ENCODE data around the gene PBXIP1. TPM values are rescaled to one million over a fixed set of nuclear protein-coding genes. Genes with fewer than 3 reads are reported as not detected.
"Not testable (repeated sequence)": the region's sequence is repeated elsewhere in the genome, so short reads cannot be mapped to it uniquely, and the experiment has no call there.

The PBXIP1 gene
- total and polyA plus RNA-seq, 2 donors from 2014 or later = 83.9 to 115 TPM

GRCh38 chr1:154910851-154911250 lies 45.0 kb downstream of the PBXIP1 start:
- Histone ChIP-seq H3K27me3 (ENCODE audit: control insufficient read depth, insufficient read depth, low read length) (no peaks in the 10 kb centered on the region), H3K36me3 (ENCODE audit: control insufficient read depth in 2 of 3, insufficient read depth in 3 of 3, low read length in 3 of 3) (no peaks in the 10 kb centered on the region), H3K4me3 (ENCODE audit: low read length in 3 of 3) (no peak overlapping the region), H3K9ac (ENCODE audit: low read length in 3 of 3) (no peak overlapping the region), H3K4me1 (ENCODE audit: control insufficient read depth in 2 of 3, insufficient read depth in 2 of 3, low read depth in 1 of 3, low read length in 3 of 3) (no peaks in the 10 kb centered on the region), H3K27ac (ENCODE audit: low read depth in 2 of 2, low read length in 2 of 2) (no peak overlapping the region), H3K9me3 (ENCODE audit: control insufficient read depth in 2 of 3, insufficient read depth in 1 of 3, low read length in 3 of 3) (no peaks in the 10 kb centered on the region)
- intact Hi-C loops (cut with DNase I) = no loop called here
- FAIRE-seq (no peak), DNase-seq (no peak)
- TF ChIP-seq CTCF (IDR thresholded peaks at IDR 0.05; ENCODE audit: borderline replicate concordance, extremely low read depth, insufficient read depth) = no peak

GRCh38 chr1:154908937-154909336 lies 47.0 kb downstream of the PBXIP1 start:
- Histone ChIP-seq H3K36me3 (ENCODE audit: control insufficient read depth in 2 of 3, insufficient read depth in 3 of 3, low read length in 3 of 3) (no peaks in the 10 kb centered on the region), H3K27ac (ENCODE audit: low read depth in 2 of 2, low read length in 2 of 2) (no peak overlapping the region), H3K9ac (ENCODE audit: low read length in 3 of 3) (no peak overlapping the region), H3K4me1 (ENCODE audit: control insufficient read depth in 2 of 3, insufficient read depth in 2 of 3, low read depth in 1 of 3, low read length in 3 of 3) (no peaks in the 10 kb centered on the region), H3K4me3 (ENCODE audit: low read length in 3 of 3) (no peak overlapping the region), H3K9me3 (ENCODE audit: control insufficient read depth in 2 of 3, insufficient read depth in 1 of 3, low read length in 3 of 3) (no peaks in the 10 kb centered on the region), H3K27me3 (ENCODE audit: control insufficient read depth, insufficient read depth, low read length) (no peaks in the 10 kb centered on the region)
- FAIRE-seq (no peak), DNase-seq (no peak)
- intact Hi-C loops (cut with DNase I) = no loop called here
- TF ChIP-seq CTCF (IDR thresholded peaks at IDR 0.05; ENCODE audit: borderline replicate concordance, extremely low read depth, insufficient read depth) = no peak

- H3K4me1 ChIP-seq (ENCODE audit: control insufficient read depth in 2 of 3, insufficient read depth in 2 of 3, low read depth in 1 of 3, low read length in 3 of 3); intact Hi-C loops (cut with DNase I); H3K9me3 ChIP-seq (ENCODE audit: control insufficient read depth in 2 of 3, insufficient read depth in 1 of 3, low read length in 3 of 3); H3K9ac ChIP-seq (ENCODE audit: low read length in 3 of 3); FAIRE-seq; H3K36me3 ChIP-seq (ENCODE audit: control insufficient read depth in 2 of 3, insufficient read depth in 3 of 3, low read length in 3 of 3); H3K27me3 ChIP-seq (ENCODE audit: control insufficient read depth, insufficient read depth, low read length); H3K27ac ChIP-seq (ENCODE audit: low read depth in 2 of 2, low read length in 2 of 2); H3K4me3 ChIP-seq (ENCODE audit: low read length in 3 of 3); DNase-seq: not testable (repeated sequence)
Measured at GRCh38 chr1:154908129-154908528, 47.8 kb downstream of the PBXIP1 start.

GRCh38 chr1:154906621-154907081 lies 49.2 kb downstream of the PBXIP1 start:
- no peak for DNase-seq
- FAIRE-seq = no peak

More at GRCh38 chr1:154906621-154907081, 49.2 kb downstream of the PBXIP1 start:
- H3K27me3 ChIP-seq (ENCODE audit: control insufficient read depth, insufficient read depth, low read length) = no peaks in the 10 kb centered on the region
- H3K36me3 ChIP-seq (ENCODE audit: control insufficient read depth in 2 of 3, insufficient read depth in 3 of 3, low read length in 3 of 3) = no peaks in the 10 kb centered on the region
- H3K27ac ChIP-seq (ENCODE audit: low read depth in 2 of 2, low read length in 2 of 2) = no peak overlapping the region
- no peaks in the 10 kb centered on the region for H3K9me3 ChIP-seq (ENCODE audit: control insufficient read depth in 2 of 3, insufficient read depth in 1 of 3, low read length in 3 of 3)
- H3K4me1 ChIP-seq (ENCODE audit: control insufficient read depth in 2 of 3, insufficient read depth in 2 of 3, low read depth in 1 of 3, low read length in 3 of 3) = no peaks in the 10 kb centered on the region
- peak; percentile 31 for TF ChIP-seq CTCF (IDR thresholded peaks at IDR 0.05; ENCODE audit: borderline replicate concordance, extremely low read depth, insufficient read depth)
- intact Hi-C loops (cut with DNase I) = no loop called here
- no peak overlapping the region for H3K9ac ChIP-seq (ENCODE audit: low read length in 3 of 3)
- H3K4me3 ChIP-seq (ENCODE audit: low read length in 3 of 3) = no peak overlapping the region
